ENCODE measurements around the gene PRKACB. TPM values are rescaled to one million over a fixed set of nuclear protein-coding genes. Genes with fewer than 3 reads are reported as not detected.

PRKACB gene
- total and polyA plus RNA-seq, 5 donors, result 21.0 to 53.5 (median 51.0) TPM

DNA sequence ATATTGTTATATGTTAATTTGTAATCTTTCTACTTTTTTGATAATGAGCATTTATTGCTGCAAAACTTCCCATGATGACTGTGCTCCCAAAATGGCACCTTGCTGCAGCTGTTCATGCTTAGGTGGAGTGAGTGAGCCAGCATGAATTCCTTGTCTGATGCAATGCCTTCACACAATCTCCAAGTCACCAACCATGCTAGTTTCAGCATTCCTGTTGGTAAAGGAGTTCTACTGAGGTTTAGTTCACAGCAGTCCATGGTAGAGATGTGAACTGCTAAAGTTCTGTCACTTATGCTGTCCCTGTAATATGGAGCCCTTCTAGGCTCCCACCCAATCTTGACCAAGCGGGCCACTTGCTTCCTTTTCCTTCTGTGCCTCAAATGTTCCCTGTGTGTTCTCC lies 26.2 kb upstream of the PRKACB start:
- no peak for DNase-seq
- Histone ChIP-seq H3K27ac (ENCODE audit: low read length) (no peak overlapping the region), H3K9me3 (ENCODE audit: control insufficient read depth, low read length) (no peaks in the 10 kb centered on the region), H3K4me3 (ENCODE audit: low read length) (no peak overlapping the region), H3K27me3 (ENCODE audit: control insufficient read depth, insufficient read depth) (no peaks in the 10 kb centered on the region), H3K4me1 (ENCODE audit: control insufficient read depth, insufficient read depth, low read length) (no peaks in the 10 kb centered on the region)
- WGBS, result 96% methylated on average over 1 of the region's 1 CpG
- intact Hi-C loops (cut with DNase I), result no loop called here
- ATAC-seq, result no peak

DNA sequence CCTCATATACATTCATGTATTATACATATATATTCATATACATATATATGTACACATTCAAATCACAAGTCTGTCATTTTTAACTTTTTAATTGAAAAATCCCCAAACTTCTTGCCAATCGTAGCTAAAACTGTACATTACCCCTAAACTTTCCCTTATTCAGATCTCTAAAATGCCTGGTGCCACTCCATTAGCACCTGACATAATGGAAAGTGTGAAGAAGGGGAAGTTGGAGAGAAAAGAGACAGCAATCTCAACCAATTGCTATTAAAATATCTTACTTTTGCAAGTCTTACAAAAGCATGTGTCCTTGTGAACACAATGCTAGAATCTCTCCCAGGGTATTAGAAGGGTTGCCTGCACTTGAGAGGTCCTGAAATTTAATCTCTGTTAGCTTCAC lies 22.7 kb upstream of the PRKACB start:
- Histone ChIP-seq H3K4me3 (ENCODE audit: low read length) (no peak overlapping the region), H3K4me1 (ENCODE audit: control insufficient read depth, insufficient read depth, low read length) (peaks cover 2% of the 10 kb centered on the region), H3K9me3 (ENCODE audit: control insufficient read depth, low read length) (no peaks in the 10 kb centered on the region), H3K27me3 (ENCODE audit: control insufficient read depth, insufficient read depth) (no peaks in the 10 kb centered on the region), H3K27ac (ENCODE audit: low read length) (no peak overlapping the region)
- ATAC-seq (no peak), DNase-seq (no peak)
- intact Hi-C loops (cut with DNase I), result loop anchor here in 3 of 4 donors (5.0 to 10.0 kb wide), 2 partner anchors 187 to 189 kb away; no protein-coding TSS in a partner anchor
- 77% methylated on average over 1 of the region's 1 CpG for WGBS

DNA sequence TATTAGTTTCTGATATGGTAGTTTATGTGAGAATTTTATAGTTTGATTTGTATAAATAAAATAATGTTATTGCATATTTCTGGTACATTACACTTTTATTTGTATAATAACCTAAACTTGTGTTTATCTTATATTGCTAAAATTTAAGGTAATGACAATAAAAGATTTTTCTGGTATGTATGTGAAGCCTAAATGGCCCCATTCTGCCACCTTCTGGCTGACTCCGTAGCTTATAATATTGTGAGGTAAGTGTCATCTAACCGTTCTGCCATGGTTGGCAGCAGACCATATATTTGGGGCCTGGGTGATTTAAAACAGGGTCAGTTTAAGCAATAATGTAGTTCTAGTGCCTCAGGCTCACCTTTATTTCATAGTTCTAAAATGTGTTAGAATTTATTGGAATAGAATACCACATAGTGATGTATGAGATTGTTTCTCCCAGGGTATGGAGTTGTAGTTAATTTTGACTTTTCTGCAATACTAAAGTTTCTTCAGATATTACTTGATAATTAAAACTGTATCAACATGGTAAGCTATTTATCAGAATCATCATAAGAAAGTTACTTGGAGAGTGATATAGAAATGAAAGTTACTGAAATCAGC lies 21.2 kb upstream of the PRKACB start:
- H3K4me3 ChIP-seq (ENCODE audit: low read length), result no peak overlapping the region
- no peak overlapping the region for H3K27ac ChIP-seq (ENCODE audit: low read length)
- intact Hi-C loops (cut with DNase I), result loop anchor here in 3 of 4 donors (5.0 to 10.0 kb wide), 2 partner anchors 188 to 191 kb away; no protein-coding TSS in a partner anchor
- no peaks in the 10 kb centered on the region for H3K27me3 ChIP-seq (ENCODE audit: control insufficient read depth, insufficient read depth)
- ATAC-seq (peak; percentile 59 to 76), DNase-seq (peak; percentile 36 to 81 (median 44))
- H3K4me1 ChIP-seq (ENCODE audit: control insufficient read depth, insufficient read depth, low read length), result peaks cover 2% of the 10 kb centered on the region
- WGBS, result 5% methylated on average over 2 of the region's 2 CpGs
- H3K9me3 ChIP-seq (ENCODE audit: control insufficient read depth, low read length), result no peaks in the 10 kb centered on the region

DNA sequence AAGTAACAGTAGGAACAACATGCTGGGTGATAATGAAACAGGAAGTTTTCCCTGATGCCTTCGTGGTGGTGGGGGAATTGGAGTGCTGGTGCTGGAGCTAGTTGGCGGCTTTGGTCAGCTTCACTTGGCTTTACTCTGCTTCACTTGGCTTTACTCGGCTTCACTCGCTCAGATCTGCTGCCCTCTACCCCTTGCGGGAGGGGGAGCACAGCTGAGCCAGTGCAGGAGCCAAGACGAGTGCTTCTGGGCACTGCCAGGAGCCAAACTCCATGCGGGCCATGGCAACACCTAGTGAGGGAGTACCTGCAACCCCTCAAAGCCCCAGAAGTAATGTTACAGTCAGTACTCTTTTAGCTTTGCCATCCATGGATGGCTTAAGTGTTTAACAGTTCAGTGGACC lies 10.6 kb upstream of the PRKACB start:
- 92% methylated on average over 7 of the region's 7 CpGs for WGBS
- intact Hi-C loops (cut with DNase I), result loop anchor here in 1 of 4 donors (10.0 kb wide), 1 partner anchor 471 kb away; no protein-coding TSS in a partner anchor
- peak in 2 of 3 donors; percentile 24 to 37 for DNase-seq
- H3K27me3 ChIP-seq (ENCODE audit: control insufficient read depth, insufficient read depth), result no peaks in the 10 kb centered on the region
- no peaks in the 10 kb centered on the region for H3K4me1 ChIP-seq (ENCODE audit: control insufficient read depth, insufficient read depth, low read length)
- no peak overlapping the region for H3K27ac ChIP-seq (ENCODE audit: low read length)
- H3K9me3 ChIP-seq (ENCODE audit: control insufficient read depth, low read length), result no peaks in the 10 kb centered on the region
- no peak overlapping the region for H3K4me3 ChIP-seq (ENCODE audit: low read length)
- ATAC-seq, result no peak

DNA sequence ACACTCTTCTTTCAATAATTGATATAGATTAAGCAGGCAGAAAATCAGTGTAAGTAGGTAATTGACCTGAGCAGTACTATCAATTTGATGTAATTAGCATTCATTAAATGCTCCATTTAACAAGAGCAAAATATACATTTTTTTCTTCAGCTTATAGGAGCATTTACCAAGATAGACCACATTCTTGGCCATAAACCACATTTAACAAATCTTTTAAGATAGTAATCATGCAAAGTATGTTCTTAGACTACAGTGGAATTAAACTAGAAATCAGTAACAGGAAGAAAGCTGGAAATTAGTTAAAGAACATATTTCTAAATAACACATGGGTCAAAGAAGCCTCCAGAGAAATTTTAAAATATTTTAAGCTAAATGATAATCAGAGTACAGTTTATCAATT lies 8.7 kb upstream of the PRKACB start:
- Histone ChIP-seq H3K9me3 (ENCODE audit: control insufficient read depth, low read length) (no peaks in the 10 kb centered on the region), H3K4me3 (ENCODE audit: low read length) (no peak overlapping the region), H3K27me3 (ENCODE audit: control insufficient read depth, insufficient read depth) (no peaks in the 10 kb centered on the region), H3K27ac (ENCODE audit: low read length) (no peak overlapping the region), H3K4me1 (ENCODE audit: control insufficient read depth, insufficient read depth, low read length) (no peaks in the 10 kb centered on the region)
- DNase-seq (no peak), ATAC-seq (no peak)
- intact Hi-C loops (cut with DNase I), result loop anchor here in 1 of 4 donors (5.0 to 10.0 kb wide), 2 partner anchors 469 to 487 kb away; no protein-coding TSS in a partner anchor

DNA sequence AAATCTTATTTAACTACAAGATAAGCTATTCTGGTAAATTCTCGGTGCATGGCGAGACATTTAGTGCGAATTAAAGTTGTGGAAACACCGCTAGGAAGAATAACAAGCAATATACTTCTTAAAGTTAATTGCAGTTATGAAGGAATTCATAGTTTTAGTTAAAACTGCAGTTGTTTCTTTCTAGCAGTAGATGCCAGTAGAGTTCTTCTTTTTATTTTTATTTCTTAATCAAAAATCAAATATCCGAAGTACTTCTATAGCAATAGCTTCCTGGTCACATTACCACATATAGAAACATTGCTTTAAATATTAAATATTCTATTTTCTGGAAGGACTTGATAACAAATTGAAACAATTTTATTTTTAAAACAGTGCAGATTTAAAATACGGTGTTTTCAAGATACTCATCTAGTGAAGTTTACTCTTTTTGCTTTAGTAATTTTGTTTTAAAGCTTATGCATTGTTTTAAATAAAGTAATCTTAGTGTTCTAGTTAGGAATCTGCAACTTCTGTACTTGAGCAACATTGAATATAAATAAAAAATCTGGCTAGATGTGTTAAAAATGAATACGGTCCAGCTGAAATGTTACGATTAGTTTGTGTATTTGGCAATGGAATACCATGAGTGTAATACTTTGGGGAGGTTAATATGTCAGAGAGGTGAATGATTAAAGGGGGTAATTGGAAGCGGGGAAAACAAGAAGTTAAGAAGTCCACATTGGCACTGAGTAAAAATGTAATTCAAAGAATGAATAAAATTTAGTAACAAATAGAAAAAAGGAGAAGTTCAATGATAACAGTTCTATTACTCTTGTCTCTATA lies 2.7 kb upstream of the PRKACB start:
- Histone ChIP-seq H3K4me3 (ENCODE audit: low read length) (no peak overlapping the region), H3K4me1 (ENCODE audit: control insufficient read depth, insufficient read depth, low read length) (no peaks in the 10 kb centered on the region), H3K9me3 (ENCODE audit: control insufficient read depth, low read length) (no peaks in the 10 kb centered on the region), H3K27me3 (ENCODE audit: control insufficient read depth, insufficient read depth) (no peaks in the 10 kb centered on the region), H3K27ac (ENCODE audit: low read length) (no peak overlapping the region)
- WGBS, result 66% methylated on average over 9 of the region's 9 CpGs
- intact Hi-C loops (cut with DNase I), result loop anchor here (5.0 to 10.0 kb wide), 3 partner anchors 291 to 793 kb away; no protein-coding TSS in a partner anchor
- DNase-seq (no peak), ATAC-seq (no peak)

DNA sequence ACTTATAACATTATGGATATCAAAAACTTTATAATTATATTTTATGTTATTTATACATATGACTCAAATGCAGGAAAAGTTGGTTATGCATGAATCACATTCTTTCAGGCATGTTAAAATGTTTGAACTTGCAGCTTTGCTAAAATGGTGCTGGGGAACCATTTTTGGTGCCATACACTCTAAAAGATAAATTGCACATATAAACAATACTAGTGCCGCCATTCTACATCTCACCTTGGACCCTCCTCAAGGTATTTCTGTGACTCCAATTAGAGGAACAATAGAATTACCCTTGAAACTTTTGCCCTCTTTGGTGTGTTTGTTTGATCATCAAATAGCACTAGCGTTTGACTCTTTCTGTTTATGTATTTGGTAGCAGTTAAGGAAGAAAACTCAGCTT lies 997 bp downstream of the PRKACB start:
- H3K4me3 ChIP-seq (ENCODE audit: low read length), result no peak overlapping the region
- no peaks in the 10 kb centered on the region for H3K27me3 ChIP-seq (ENCODE audit: control insufficient read depth, insufficient read depth)
- no peak overlapping the region for H3K27ac ChIP-seq (ENCODE audit: low read length)
- no peak for ATAC-seq
- intact Hi-C loops (cut with DNase I), result loop anchor here in 2 of 4 donors (10.0 kb wide), 2 partner anchors 290 to 790 kb away; no protein-coding TSS in a partner anchor
- no peaks in the 10 kb centered on the region for H3K4me1 ChIP-seq (ENCODE audit: control insufficient read depth, insufficient read depth, low read length)
- no peak for DNase-seq
- 82% methylated on average over 2 of the region's 2 CpGs for WGBS
- H3K9me3 ChIP-seq (ENCODE audit: control insufficient read depth, low read length), result no peaks in the 10 kb centered on the region

DNA sequence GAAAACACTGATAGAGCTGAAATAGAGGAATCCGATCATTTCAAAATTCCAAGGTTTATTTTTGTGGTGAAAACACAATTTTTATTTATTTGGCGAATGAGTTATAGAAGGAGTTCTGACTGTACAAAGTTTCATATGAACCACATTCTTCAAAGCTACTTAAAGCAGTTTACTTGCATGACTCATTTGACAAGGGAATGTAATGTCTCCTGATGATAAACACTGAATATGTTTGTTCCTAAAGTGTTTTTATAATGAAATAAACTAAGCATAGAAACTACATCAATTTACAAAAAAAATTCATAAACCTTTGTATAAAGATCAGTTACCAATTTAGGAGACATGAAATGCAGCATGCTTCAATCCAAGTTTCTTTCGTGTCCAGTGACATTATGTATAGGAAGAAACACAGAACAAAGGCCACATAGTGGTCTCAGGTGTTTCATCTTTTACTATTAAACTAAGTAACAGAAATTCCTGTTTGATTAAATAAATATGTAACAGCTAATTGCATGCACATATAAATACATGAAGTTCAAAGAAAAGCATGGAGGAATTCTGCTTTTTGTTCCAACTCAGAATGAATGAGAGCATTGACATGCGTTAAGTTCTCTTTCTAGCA lies 2.5 kb downstream of the PRKACB start:
- no peak for ATAC-seq
- no peak overlapping the region for H3K4me3 ChIP-seq (ENCODE audit: low read length)

DNA sequence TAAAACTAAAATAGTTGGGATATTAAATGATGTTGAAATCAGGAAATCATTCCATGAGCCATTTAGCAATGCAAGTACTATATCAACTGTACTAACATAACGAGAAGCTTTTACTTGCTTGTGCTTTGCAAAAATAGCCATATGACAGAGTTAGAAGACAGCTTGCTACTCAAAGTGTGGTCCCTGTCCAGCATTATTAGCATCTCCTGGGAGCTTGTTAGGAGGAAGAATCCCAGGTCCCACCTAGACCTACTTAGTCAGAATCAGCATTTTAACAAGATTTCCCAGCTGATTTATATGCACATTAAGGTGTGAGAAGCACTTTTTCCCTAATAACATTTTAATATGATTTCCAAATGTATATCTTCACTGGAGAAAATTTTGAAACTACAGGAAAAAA lies 4.7 kb downstream of the PRKACB start:
- no peak for ATAC-seq
- WGBS, result 74% methylated on average over 1 of the region's 1 CpG
- Histone ChIP-seq H3K4me3 (ENCODE audit: low read length) (no peak overlapping the region), H3K27ac (ENCODE audit: low read length) (no peak overlapping the region), H3K4me1 (ENCODE audit: control insufficient read depth, insufficient read depth, low read length) (no peaks in the 10 kb centered on the region), H3K9me3 (ENCODE audit: control insufficient read depth, low read length) (no peaks in the 10 kb centered on the region), H3K27me3 (ENCODE audit: control insufficient read depth, insufficient read depth) (no peaks in the 10 kb centered on the region)
- intact Hi-C loops (cut with DNase I), result loop anchor here in 2 of 4 donors (10.0 kb wide), 2 partner anchors 286 to 786 kb away; no protein-coding TSS in a partner anchor
- DNase-seq, result no peak

More for the DNA sequence above, 2.5 kb downstream of the PRKACB start:
- no peaks in the 10 kb centered on the region for H3K9me3 ChIP-seq (ENCODE audit: control insufficient read depth, low read length)
- H3K27me3 ChIP-seq (ENCODE audit: control insufficient read depth, insufficient read depth), result no peaks in the 10 kb centered on the region
- no peaks in the 10 kb centered on the region for H3K4me1 ChIP-seq (ENCODE audit: control insufficient read depth, insufficient read depth, low read length)
- intact Hi-C loops (cut with DNase I), result loop anchor here in 2 of 4 donors (10.0 kb wide), 2 partner anchors 288 to 788 kb away; no protein-coding TSS in a partner anchor
- H3K27ac ChIP-seq (ENCODE audit: low read length), result no peak overlapping the region
- 84% methylated on average over 4 of the region's 4 CpGs for WGBS
- DNase-seq, result no peak

DNA sequence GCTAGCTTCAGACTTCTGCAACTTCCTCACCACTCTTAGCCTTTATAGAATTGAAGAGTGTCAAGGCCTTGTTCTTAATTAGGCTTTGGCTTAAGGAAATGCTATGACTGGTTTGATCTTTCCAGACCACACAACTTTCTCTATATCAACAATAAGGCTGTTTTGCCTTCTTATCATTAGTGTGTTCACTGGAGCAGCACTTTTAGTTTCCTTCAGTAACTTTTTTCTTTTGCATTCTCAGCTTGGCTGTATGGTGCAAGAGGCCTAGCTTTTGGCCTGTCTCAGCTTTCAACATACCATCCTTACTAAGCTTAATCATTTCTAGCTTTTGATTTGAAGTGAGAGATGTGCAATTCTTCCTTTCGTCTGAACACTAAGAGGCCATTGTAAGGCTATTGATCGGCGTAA lies 8.6 kb downstream of the PRKACB start:
- intact Hi-C loops (cut with DNase I), result no loop called here
- DNase-seq (no peak), ATAC-seq (no peak)
- Histone ChIP-seq H3K27ac (ENCODE audit: low read length) (no peak overlapping the region), H3K27me3 (ENCODE audit: control insufficient read depth, insufficient read depth) (no peaks in the 10 kb centered on the region), H3K4me3 (ENCODE audit: low read length) (no peak overlapping the region), H3K9me3 (ENCODE audit: control insufficient read depth, low read length) (no peaks in the 10 kb centered on the region), H3K4me1 (ENCODE audit: control insufficient read depth, insufficient read depth, low read length) (no peaks in the 10 kb centered on the region)
- WGBS, result 87% methylated on average over 3 of the region's 3 CpGs

DNA sequence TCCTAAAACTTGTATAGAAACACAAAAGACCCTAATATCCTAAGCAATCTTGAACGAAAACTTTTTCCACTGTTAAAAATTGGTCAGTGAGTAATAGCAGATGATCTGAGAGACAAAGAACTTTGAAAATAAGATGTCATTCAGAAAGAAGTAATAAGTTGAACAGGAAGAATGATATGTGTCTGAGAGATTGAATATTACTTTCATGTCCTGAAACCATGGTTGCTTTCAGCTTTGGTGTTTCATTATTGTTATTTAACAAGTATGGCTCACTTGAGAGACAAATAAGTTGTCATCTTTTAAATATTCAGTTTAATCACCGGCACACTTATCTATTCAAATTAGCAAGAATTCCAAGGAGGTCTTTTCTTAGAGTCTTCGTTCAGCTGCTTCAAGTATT lies 11.4 kb downstream of the PRKACB start:
- Histone ChIP-seq H3K27me3 (ENCODE audit: control insufficient read depth, insufficient read depth) (no peaks in the 10 kb centered on the region), H3K4me3 (ENCODE audit: low read length) (no peak overlapping the region), H3K4me1 (ENCODE audit: control insufficient read depth, insufficient read depth, low read length) (no peaks in the 10 kb centered on the region), H3K27ac (ENCODE audit: low read length) (no peak overlapping the region), H3K9me3 (ENCODE audit: control insufficient read depth, low read length) (no peaks in the 10 kb centered on the region)
- WGBS, result 86% methylated on average over 3 of the region's 3 CpGs
- intact Hi-C loops (cut with DNase I), result no loop called here
- no peak for ATAC-seq
- no peak for DNase-seq

Data from right cardiac atrium (tissue), 5 donors.